VCaP (cell line): ENCODE measurements around the gene FAM181A.

Experiments
- H3K27ac ChIP-seq: fragments of 450-650 bp; 2 replicates; pipeline ENCODE4 v1.5.1; 2017
- CTCF ChIP-seq: fragments of 450-650 bp; conservative IDR thresholded peaks from 2 replicates; pipeline ENCODE4 v1.5.1; 2017; ENCODE audit warnings: mild to moderate bottlenecking, moderate library complexity

The FAM181A gene

GRCh38 chr14:93953739-93954515 is 26.8 kb downstream of the FAM181A start:
- H3K27ac ChIP-seq = no peak overlapping the region
- no peak for TF ChIP-seq CTCF

GRCh38 chr14:93954516-93954830 is 27.3 kb downstream of the FAM181A start:
- no peak for TF ChIP-seq CTCF
- H3K27ac ChIP-seq = no peak overlapping the region

- no peak for TF ChIP-seq CTCF
- H3K27ac ChIP-seq = no peak overlapping the region
Observed at GRCh38 chr14:93954900-93955849, 28.0 kb downstream of the FAM181A start.

- no peak for TF ChIP-seq CTCF
- H3K27ac ChIP-seq = no peak overlapping the region
Observed at GRCh38 chr14:93955850-93956481, 28.8 kb downstream of the FAM181A start.

GRCh38 chr14:93956514-93957332 is 29.6 kb downstream of the FAM181A start:
- TF ChIP-seq CTCF = no peak

GRCh38 chr14:93957333-93957710 is 30.2 kb downstream of the FAM181A start:
- no peak overlapping the region for H3K27ac ChIP-seq
- TF ChIP-seq CTCF = no peak

More at GRCh38 chr14:93956514-93957332, 29.6 kb downstream of the FAM181A start:
- no peak overlapping the region for H3K27ac ChIP-seq
